Breast epithelium (tissue), 3 donors: Measurements from ENCODE around the gene COQ9.

Experiments
- CTCF ChIP-seq, 3 donors: fragments of 450-650 bp; IDR thresholded peaks; one replicate each; pipeline ENCODE4 v1.5.1; 2016 to 2017; ENCODE audit warnings: antibody characterized with exemption in 3 of 3, mild to moderate bottlenecking in 3 of 3, moderate library complexity in 3 of 3
- POLR2A ChIP-seq: fragments of 450-650 bp; IDR thresholded peaks from one replicate; pipeline ENCODE4 v1.6.1; 2016; ENCODE audit warnings: antibody characterized with exemption, mild to moderate bottlenecking, moderate library complexity

GRCh38 chr16:57401943-57402640, 45.2 kb upstream of the COQ9 start:
- no peak for TF ChIP-seq POLR2A
- TF ChIP-seq CTCF (IDR thresholded peaks at IDR 0.05): no peak
